ENCODE results near the gene MAP3K5.
"Not testable (repeated sequence)": the region's sequence is repeated elsewhere in the genome, so short reads cannot be mapped to it uniquely, and the experiment has no call there.

MAP3K5 gene

GRCh38 chr6:136811272-136811671 lies 19.0 kb upstream of the MAP3K5 start:
- no peak for TF ChIP-seq POLR2A (IDR thresholded peaks at IDR 0.05; ENCODE audit: low read depth, low read length)
- no peak for DNase-seq (ENCODE audit: insufficient read length, low spot score)
- FAIRE-seq = no peak

GRCh38 chr6:136809091-136809860 lies 17.0 kb upstream of the MAP3K5 start:
- no peak for TF ChIP-seq POLR2A (IDR thresholded peaks at IDR 0.05; ENCODE audit: low read depth, low read length)
- DNase-seq (ENCODE audit: insufficient read length, low spot score) = no peak
- FAIRE-seq = no peak

- FAIRE-seq = no peak
- no peak for TF ChIP-seq POLR2A (IDR thresholded peaks at IDR 0.05; ENCODE audit: low read depth, low read length)
- DNase-seq (ENCODE audit: insufficient read length, low spot score) = no peak
Observed at GRCh38 chr6:136803608-136804007, 11.3 kb upstream of the MAP3K5 start.

GRCh38 chr6:136801581-136801980 lies 9.3 kb upstream of the MAP3K5 start:
- TF ChIP-seq POLR2A (IDR thresholded peaks at IDR 0.05; ENCODE audit: low read depth, low read length) = no peak
- FAIRE-seq (no peak), DNase-seq (ENCODE audit: insufficient read length, low spot score) (no peak)

GRCh38 chr6:136798044-136798443 lies 5.8 kb upstream of the MAP3K5 start:
- FAIRE-seq (no peak), DNase-seq (ENCODE audit: insufficient read length, low spot score) (no peak)
- no peak for TF ChIP-seq POLR2A (IDR thresholded peaks at IDR 0.05; ENCODE audit: low read depth, low read length)

- DNase-seq (ENCODE audit: insufficient read length, low spot score) (no peak), FAIRE-seq (no peak)
- no peak for TF ChIP-seq POLR2A (IDR thresholded peaks at IDR 0.05; ENCODE audit: low read depth, low read length)
Observed at GRCh38 chr6:136795996-136796395, 3.7 kb upstream of the MAP3K5 start.

- FAIRE-seq (no peak), DNase-seq (ENCODE audit: insufficient read length, low spot score) (no peak)
- no peak for TF ChIP-seq POLR2A (IDR thresholded peaks at IDR 0.05; ENCODE audit: low read depth, low read length)
Observed at GRCh38 chr6:136795386-136795785, 3.1 kb upstream of the MAP3K5 start.

- DNase-seq (ENCODE audit: insufficient read length, low spot score) (no peak), FAIRE-seq (no peak)
- no peak for TF ChIP-seq POLR2A (IDR thresholded peaks at IDR 0.05; ENCODE audit: low read depth, low read length)
Observed at GRCh38 chr6:136793363-136793762, 1.1 kb upstream of the MAP3K5 start.

GRCh38 chr6:136792095-136792409 lies 225 bp downstream of the MAP3K5 start:
- no peak for FAIRE-seq
- DNase-seq (ENCODE audit: insufficient read length, low spot score) = no peak
- no peak for TF ChIP-seq POLR2A (IDR thresholded peaks at IDR 0.05; ENCODE audit: low read depth, low read length)

- no peak for DNase-seq (ENCODE audit: insufficient read length, low spot score)
- TF ChIP-seq POLR2A (IDR thresholded peaks at IDR 0.05; ENCODE audit: low read depth, low read length) = no peak
Observed at GRCh38 chr6:136791296-136792094, 782 bp downstream of the MAP3K5 start.

GRCh38 chr6:136790411-136791295 lies 1.6 kb downstream of the MAP3K5 start:
- no peak for TF ChIP-seq POLR2A (IDR thresholded peaks at IDR 0.05; ENCODE audit: low read depth, low read length)
- FAIRE-seq = no peak

More at GRCh38 chr6:136791296-136792094, 782 bp downstream of the MAP3K5 start:
- no peak for FAIRE-seq

GRCh38 chr6:136789440-136789839 lies 2.8 kb downstream of the MAP3K5 start:
- not testable (repeated sequence) for DNase-seq (ENCODE audit: insufficient read length, low spot score); FAIRE-seq

More at GRCh38 chr6:136790411-136791295, 1.6 kb downstream of the MAP3K5 start:
- DNase-seq (ENCODE audit: insufficient read length, low spot score) = no peak

- TF ChIP-seq POLR2A (IDR thresholded peaks at IDR 0.05; ENCODE audit: low read depth, low read length) = no peak
- DNase-seq (ENCODE audit: insufficient read length, low spot score) (no peak), FAIRE-seq (no peak)
Observed at GRCh38 chr6:136788069-136788902, 4.0 kb downstream of the MAP3K5 start.

Data from H54 (cell line).